Chondrocyte (in vitro differentiated cells): ENCODE measurements around the gene RGS1. TPM values are rescaled to one million over a fixed set of nuclear protein-coding genes. Genes with fewer than 3 reads are reported as not detected.

Experiments
- DNase-seq: peaks from one replicate; pipeline ENCODE4 v3.0.0; 2021; ENCODE audit warnings: mixed read lengths, low spot score
- H3K27ac Mint-ChIP-seq: one replicate; pipeline ENCODE4 v1.8.0; 2021; ENCODE audit warnings: mild to moderate bottlenecking, moderate library complexity, mixed read lengths; ENCODE audit not compliant: unreplicated experiment
- H3K27me3 Mint-ChIP-seq: 2 replicates; pipeline ENCODE4 v1.8.0; 2021; ENCODE audit warnings: low read depth, mixed read lengths
- H3K36me3 Mint-ChIP-seq: 2 replicates; pipeline ENCODE4 v1.8.0; 2021; ENCODE audit warnings: low read depth, mixed read lengths
- H3K4me1 Mint-ChIP-seq: 2 replicates; pipeline ENCODE4 v1.8.0; 2021; ENCODE audit warnings: low read depth, mild to moderate bottlenecking, mixed read lengths
- H3K4me3 Mint-ChIP-seq: one replicate; pipeline ENCODE4 v1.8.0; 2021; ENCODE audit warnings: mild to moderate bottlenecking, moderate library complexity, mixed read lengths; ENCODE audit not compliant: unreplicated experiment
- H3K9me3 Mint-ChIP-seq: 2 replicates; pipeline ENCODE4 v1.8.0; 2021; ENCODE audit warnings: low read depth, mixed read lengths
- CTCF ChIP-seq: fragments of 200-600 bp; sonication (generic); IDR thresholded peaks from 2 replicates; pipeline ENCODE4 v1.5.0; 2021; ENCODE audit warnings: antibody characterized with exemption, mild to moderate bottlenecking, moderate library complexity
- total RNA-seq: library from RNA; stranded (reverse); gene quantifications from 3 replicates; pipeline ENCODE4 v1.2.1, GENCODE V29; 2021

The RGS1 gene
- total RNA-seq, 1 donor from 2014 or later: not detected

GRCh38 chr1:192539297-192540092 lies 36.1 kb upstream of the RGS1 start:
- peak; percentile 12 for TF ChIP-seq CTCF
- Mint-ChIP-seq H3K36me3 (no peaks in the 10 kb centered on the region), H3K4me1 (peaks cover 60% of the 10 kb centered on the region), H3K27me3 (no peaks in the 10 kb centered on the region), H3K9me3 (no peaks in the 10 kb centered on the region), H3K4me3 (no peak overlapping the region), H3K27ac (peak overlapping the region; percentile 98)
- no peak for DNase-seq

- no peak for TF ChIP-seq CTCF
- no peak for DNase-seq
- no peak overlapping the region for H3K27ac Mint-ChIP-seq
- H3K4me3 Mint-ChIP-seq: no peak overlapping the region
- peaks cover 59% of the 10 kb centered on the region for H3K4me1 Mint-ChIP-seq
- H3K27me3 Mint-ChIP-seq: no peaks in the 10 kb centered on the region
- H3K9me3 Mint-ChIP-seq: no peaks in the 10 kb centered on the region
- no peaks in the 10 kb centered on the region for H3K36me3 Mint-ChIP-seq
Measured at GRCh38 chr1:192543445-192543844, 32.1 kb upstream of the RGS1 start.

- Mint-ChIP-seq H3K27me3 (no peaks in the 10 kb centered on the region), H3K9me3 (no peaks in the 10 kb centered on the region), H3K27ac (no peak overlapping the region), H3K4me1 (peaks cover 51% of the 10 kb centered on the region), H3K36me3 (no peaks in the 10 kb centered on the region), H3K4me3 (no peak overlapping the region)
- TF ChIP-seq CTCF: peak; percentile 42
- DNase-seq: no peak
Measured at GRCh38 chr1:192545896-192546521, 29.6 kb upstream of the RGS1 start.

GRCh38 chr1:192546596-192547190 lies 28.9 kb upstream of the RGS1 start:
- TF ChIP-seq CTCF: no peak
- Mint-ChIP-seq H3K4me1 (peaks cover 48% of the 10 kb centered on the region), H3K36me3 (no peaks in the 10 kb centered on the region), H3K9me3 (no peaks in the 10 kb centered on the region), H3K27ac (no peak overlapping the region), H3K4me3 (no peak overlapping the region), H3K27me3 (no peaks in the 10 kb centered on the region)
- DNase-seq: no peak

GRCh38 chr1:192547501-192547900 lies 28.1 kb upstream of the RGS1 start:
- TF ChIP-seq CTCF: no peak
- Mint-ChIP-seq H3K27me3 (no peaks in the 10 kb centered on the region), H3K27ac (no peak overlapping the region), H3K4me1 (peaks cover 48% of the 10 kb centered on the region), H3K4me3 (no peak overlapping the region), H3K36me3 (no peaks in the 10 kb centered on the region), H3K9me3 (no peaks in the 10 kb centered on the region)
- DNase-seq: no peak
